DND-41 (cell line): ENCODE data around the gene MEI1.

Experiments used
- ATAC-seq: fragments of 200-7000 bp; cut with Tn5 transposase; 3 replicates; pipeline ENCODE4 v1.9.1; 2021; ENCODE audit warnings: low read depth; ENCODE audit not compliant: insufficient read depth
- DNase-seq: peaks from one replicate; pipeline ENCODE4 v3.0.0-alpha.2; 2020
- H2AFZ ChIP-seq: 2 replicates; pipeline ENCODE4 v1.6.0; 2012; ENCODE audit warnings: low read depth, low read length
- H3K27ac ChIP-seq: 2 replicates; pipeline ENCODE4 v1.5.1; 2012; ENCODE audit warnings: low read length, inconsistent platforms
- H3K27me3 ChIP-seq: fragments of 200-600 bp; sonication (generic); 2 replicates; pipeline ENCODE4 v1.6.0; 2012; ENCODE audit warnings: low read length, mild to moderate bottlenecking, inconsistent platforms; ENCODE audit not compliant: insufficient read depth, poor library complexity
- H3K36me3 ChIP-seq: 2 replicates; pipeline ENCODE4 v1.5.1; 2012; ENCODE audit warnings: low read length, inconsistent platforms; ENCODE audit not compliant: insufficient read depth
- H3K4me1 ChIP-seq: 2 replicates; pipeline ENCODE4 v1.5.1; 2012; ENCODE audit warnings: mild to moderate bottlenecking, low read length; ENCODE audit not compliant: insufficient read depth
- H3K4me2 ChIP-seq: 2 replicates; pipeline ENCODE4 v1.6.0; 2012; ENCODE audit warnings: mild to moderate bottlenecking, moderate library complexity, low read length, inconsistent platforms; ENCODE audit not compliant: insufficient read depth
- H3K4me3 ChIP-seq, 2 experiments: fragments of 200-600 bp in 1 of 2; shearing (Covaris generic) in 1 of 2; 2 replicates each; pipeline ENCODE4 v1.5.1; 2012 to 2016; ENCODE audit warnings: inconsistent platforms in 2 of 2, low read length in 2 of 2, mild to moderate bottlenecking in 2 of 2, low read depth in 1 of 2, moderate library complexity in 1 of 2
- H3K79me2 ChIP-seq: 2 replicates; pipeline ENCODE4 v1.6.0; 2012; ENCODE audit warnings: low read length, inconsistent platforms; ENCODE audit not compliant: insufficient read depth
- H3K9ac ChIP-seq: 2 replicates; pipeline ENCODE4 v1.6.0; 2012; ENCODE audit warnings: low read depth, mild to moderate bottlenecking, inconsistent platforms, low read length, moderate library complexity
- H3K9me3 ChIP-seq: 2 replicates; pipeline ENCODE4 v1.5.1; 2012; ENCODE audit warnings: low read length, moderate library complexity, mild to moderate bottlenecking, inconsistent platforms; ENCODE audit not compliant: insufficient read depth, severe bottlenecking
- H4K20me1 ChIP-seq: 2 replicates; pipeline ENCODE4 v1.6.0; 2012; ENCODE audit warnings: low read length; ENCODE audit not compliant: insufficient read depth
- EZH2 ChIP-seq: IDR thresholded peaks from 3 replicates; pipeline ENCODE4 v1.6.1; 2012; ENCODE audit warnings: borderline replicate concordance, low read depth, mild to moderate bottlenecking, moderate library complexity, low read length, inconsistent platforms; ENCODE audit not compliant: severe bottlenecking
- TF ChIP-seq, protein P1 (sequence below): IDR thresholded peaks from 2 replicates; pipeline ENCODE4 v1.5.1; 2012; ENCODE audit warnings: borderline replicate concordance, low read length, moderate library complexity, mild to moderate bottlenecking; ENCODE audit not compliant: poor library complexity, severe bottlenecking; ENCODE audit errors: extremely low read depth

MEI1 gene

GRCh38 chr22:41752011-41752970 lies 53.0 kb downstream of the MEI1 start:
- Histone ChIP-seq H3K27me3 (no peaks in the 10 kb centered on the region), H3K4me3 (no peak overlapping the region), H3K27ac (no peak overlapping the region), H3K9ac (no peak overlapping the region), H3K4me2 (no peak overlapping the region), H3K79me2 (no peaks in the 10 kb centered on the region), H4K20me1 (no peaks in the 10 kb centered on the region), H3K36me3 (no peaks in the 10 kb centered on the region), H3K9me3 (no peaks in the 10 kb centered on the region), H2AFZ (no peak overlapping the region), H3K4me1 (no peaks in the 10 kb centered on the region)
- ATAC-seq, result no peak
- no peak for DNase-seq
- TF ChIP-seq EZH2, result no peak
- TF ChIP-seq, protein P1, sequence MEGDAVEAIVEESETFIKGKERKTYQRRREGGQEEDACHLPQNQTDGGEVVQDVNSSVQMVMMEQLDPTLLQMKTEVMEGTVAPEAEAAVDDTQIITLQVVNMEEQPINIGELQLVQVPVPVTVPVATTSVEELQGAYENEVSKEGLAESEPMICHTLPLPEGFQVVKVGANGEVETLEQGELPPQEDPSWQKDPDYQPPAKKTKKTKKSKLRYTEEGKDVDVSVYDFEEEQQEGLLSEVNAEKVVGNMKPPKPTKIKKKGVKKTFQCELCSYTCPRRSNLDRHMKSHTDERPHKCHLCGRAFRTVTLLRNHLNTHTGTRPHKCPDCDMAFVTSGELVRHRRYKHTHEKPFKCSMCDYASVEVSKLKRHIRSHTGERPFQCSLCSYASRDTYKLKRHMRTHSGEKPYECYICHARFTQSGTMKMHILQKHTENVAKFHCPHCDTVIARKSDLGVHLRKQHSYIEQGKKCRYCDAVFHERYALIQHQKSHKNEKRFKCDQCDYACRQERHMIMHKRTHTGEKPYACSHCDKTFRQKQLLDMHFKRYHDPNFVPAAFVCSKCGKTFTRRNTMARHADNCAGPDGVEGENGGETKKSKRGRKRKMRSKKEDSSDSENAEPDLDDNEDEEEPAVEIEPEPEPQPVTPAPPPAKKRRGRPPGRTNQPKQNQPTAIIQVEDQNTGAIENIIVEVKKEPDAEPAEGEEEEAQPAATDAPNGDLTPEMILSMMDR, result no peak

DNA sequence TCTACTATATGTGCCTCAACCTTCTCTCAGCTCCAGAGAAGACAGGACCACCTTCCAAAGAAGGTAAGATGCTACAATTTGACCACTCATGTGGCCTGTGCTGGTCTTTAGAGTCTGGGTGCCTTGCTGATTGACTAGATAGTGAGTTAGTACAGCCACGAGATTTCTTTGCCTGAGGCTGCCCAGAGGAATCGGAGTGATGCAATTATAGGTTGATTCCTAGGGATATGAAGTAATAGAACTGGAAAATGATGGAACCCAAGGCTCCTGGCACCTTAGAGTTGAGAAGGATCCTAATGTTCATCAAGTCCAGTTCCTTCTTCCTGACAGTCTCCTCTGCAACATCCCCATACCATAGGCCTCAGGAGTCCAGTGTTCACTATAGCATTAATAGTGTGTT lies 54.7 kb downstream of the MEI1 start:
- Histone ChIP-seq H3K27ac (no peak overlapping the region), H3K79me2 (no peaks in the 10 kb centered on the region), H3K4me1 (no peaks in the 10 kb centered on the region), H3K36me3 (no peaks in the 10 kb centered on the region), H2AFZ (no peak overlapping the region), H3K4me2 (no peak overlapping the region), H3K9ac (no peak overlapping the region), H4K20me1 (no peaks in the 10 kb centered on the region), H3K4me3 (no peak overlapping the region), H3K9me3 (no peaks in the 10 kb centered on the region), H3K27me3 (no peaks in the 10 kb centered on the region)
- TF ChIP-seq, protein P1, result no peak
- TF ChIP-seq EZH2, result no peak
- ATAC-seq (no peak), DNase-seq (no peak)

GRCh38 chr22:41757502-41757901 lies 58.2 kb downstream of the MEI1 start:
- Histone ChIP-seq H2AFZ (no peak overlapping the region), H3K9ac (no peak overlapping the region), H3K27me3 (no peaks in the 10 kb centered on the region), H3K36me3 (no peaks in the 10 kb centered on the region), H3K27ac (no peak overlapping the region), H3K4me3 (no peak overlapping the region), H3K4me1 (no peaks in the 10 kb centered on the region), H4K20me1 (no peaks in the 10 kb centered on the region), H3K4me2 (no peak overlapping the region), H3K79me2 (no peaks in the 10 kb centered on the region), H3K9me3 (no peaks in the 10 kb centered on the region)
- DNase-seq (no peak), ATAC-seq (no peak)
- TF ChIP-seq EZH2, result no peak
- TF ChIP-seq, protein P1, result no peak
